ENCODE measurements around the gene SMIM27.

- TF ChIP-seq CTCF (IDR thresholded peaks at IDR 0.05 in 2 of 3, conservative IDR thresholded peaks at IDR 0.05 in 1 of 3; ENCODE audit: insufficient read depth in 2 of 3, low read depth in 1 of 3, low read length in 3 of 3) (no peak), KLF16 (IDR thresholded peaks at IDR 0.05) (no peak), XRCC3 (IDR thresholded peaks at IDR 0.05) (no peak), RAD21 (CRISPR knock-in tag; conservative IDR thresholded peaks at IDR 0.05 in 1 of 2, IDR thresholded peaks at IDR 0.05 in 1 of 2) (no peak), ZNF282 (CRISPR knock-in tag; IDR thresholded peaks at IDR 0.05) (no peak)
Observed at GRCh38 chr9:32508728-32509127, 43.4 kb upstream of the SMIM27 start.
